HG03521 (cell line): ENCODE results near the gene SLC8A1.

Experiments
- ATAC-seq: cut with Tn5 transposase; IDR thresholded peaks from one replicate; pipeline ENCODE4 v1.9.1; 2021; ENCODE audit warnings: mild to moderate bottlenecking, moderate library complexity; ENCODE audit not compliant: unreplicated experiment

The SLC8A1 gene

GRCh38 chr2:40458271-40458794, 6.4 kb upstream of the SLC8A1 start:
- ATAC-seq, result no peak

GRCh38 chr2:40457837-40458236, 5.9 kb upstream of the SLC8A1 start:
- no peak for ATAC-seq

GRCh38 chr2:40457366-40457765, 5.5 kb upstream of the SLC8A1 start:
- ATAC-seq, result no peak

GRCh38 chr2:40456926-40457325, 5.0 kb upstream of the SLC8A1 start:
- ATAC-seq, result no peak

GRCh38 chr2:40455661-40456060, 3.8 kb upstream of the SLC8A1 start:
- ATAC-seq, result no peak

- no peak for ATAC-seq
Observed at GRCh38 chr2:40454321-40454720, 2.4 kb upstream of the SLC8A1 start.

- no peak for ATAC-seq
Observed at GRCh38 chr2:40452786-40453185, 896 bp upstream of the SLC8A1 start.

GRCh38 chr2:40450796-40451430, 977 bp downstream of the SLC8A1 start:
- no peak for ATAC-seq

GRCh38 chr2:40450066-40450795, 1.7 kb downstream of the SLC8A1 start:
- ATAC-seq, result no peak

GRCh38 chr2:40448476-40449079, 3.3 kb downstream of the SLC8A1 start:
- ATAC-seq, result no peak

GRCh38 chr2:40445467-40445866, 6.4 kb downstream of the SLC8A1 start:
- no peak for ATAC-seq

- ATAC-seq, result no peak
Observed at GRCh38 chr2:40440835-40441234, 11.1 kb downstream of the SLC8A1 start.

- ATAC-seq, result no peak
Observed at GRCh38 chr2:40439473-40439872, 12.4 kb downstream of the SLC8A1 start.

- ATAC-seq, result no peak
Observed at GRCh38 chr2:40436093-40436475, 15.8 kb downstream of the SLC8A1 start.

GRCh38 chr2:40435426-40436092, 16.3 kb downstream of the SLC8A1 start:
- no peak for ATAC-seq

- no peak for ATAC-seq
Observed at GRCh38 chr2:40434731-40435271, 17.1 kb downstream of the SLC8A1 start.

GRCh38 chr2:40433736-40434135, 18.2 kb downstream of the SLC8A1 start:
- ATAC-seq, result no peak

GRCh38 chr2:40432921-40433483, 18.9 kb downstream of the SLC8A1 start:
- no peak for ATAC-seq

- no peak for ATAC-seq
Observed at GRCh38 chr2:40431600-40431955, 20.3 kb downstream of the SLC8A1 start.

GRCh38 chr2:40430776-40431599, 20.9 kb downstream of the SLC8A1 start:
- no peak for ATAC-seq
